OCI-LY7 (cell line): Measurements from ENCODE around the gene MRAS. TPM values are rescaled to one million over a fixed set of nuclear protein-coding genes. Genes with fewer than 3 reads are reported as not detected.
"Not testable (repeated sequence)": the region's sequence is repeated elsewhere in the genome, so short reads cannot be mapped to it uniquely, and the experiment has no call there.

ENCODE experiments used
- BruUV-seq: library from RNA; stranded (reverse); fragments of 400-500 nt; replicated peaks from 2 replicates; lab custom pipeline; 2021; lab: Mats Ljungman, UMichigan
- CTCF ChIA-PET: fragments of 300-600 bp; sonication (Branson Sonifier 250); formaldehyde crosslinking; loops from one replicate; lab custom pipeline; 2022; ENCODE audit warnings: antibody characterized with exemption; ENCODE audit not compliant: unreplicated experiment; lab: Charles Lee
- POLR2A ChIA-PET: fragments of 300-600 bp; sonication (Branson Sonifier 250); formaldehyde crosslinking; loops from one replicate; lab custom pipeline; 2022; ENCODE audit warnings: antibody characterized with exemption; lab: Charles Lee
- DNase-seq: peaks from one replicate; pipeline ENCODE4 v3.0.0-alpha.2; 2015; ENCODE audit warnings: low spot score
- H2AFZ ChIP-seq: fragments of 200-600 bp; sonication (generic), shearing (Covaris generic); 2 replicates; pipeline ENCODE4 v1.6.1; 2014; ENCODE audit warnings: mild to moderate bottlenecking, antibody characterized with exemption, low read length, moderate library complexity
- H3K27ac ChIP-seq: fragments of 200-600 bp; sonication (generic); 2 replicates; pipeline ENCODE4 v1.5.1; 2014; ENCODE audit warnings: mixed run types, low read depth, mild to moderate bottlenecking, moderate library complexity, low read length, inconsistent platforms; ENCODE audit not compliant: poor library complexity, severe bottlenecking
- H3K36me3 ChIP-seq: fragments of 200-600 bp; sonication (generic); 2 replicates; pipeline ENCODE4 v1.6.1; 2014; ENCODE audit warnings: mild to moderate bottlenecking, antibody characterized with exemption, low read length, moderate library complexity, mixed read lengths; ENCODE audit not compliant: insufficient read depth
- H3K4me1 ChIP-seq: fragments of 200-600 bp; sonication (generic); 2 replicates; pipeline ENCODE4 v1.5.1; 2014; ENCODE audit warnings: mild to moderate bottlenecking, low read length; ENCODE audit not compliant: insufficient read depth, poor library complexity, severe bottlenecking
- H3K4me2 ChIP-seq: fragments of 200-600 bp; sonication (generic); 2 replicates; pipeline ENCODE4 v1.6.1; 2014; ENCODE audit warnings: mild to moderate bottlenecking, low read length
- H3K4me3 ChIP-seq: fragments of 200-600 bp; sonication (generic); 2 replicates; pipeline ENCODE4 v1.5.1; 2014; ENCODE audit warnings: mild to moderate bottlenecking, low read depth, low read length; ENCODE audit not compliant: poor library complexity, severe bottlenecking
- H3K79me2 ChIP-seq: fragments of 200-600 bp; sonication (generic); 2 replicates; pipeline ENCODE4 v1.6.1; 2016; ENCODE audit warnings: low read depth, mild to moderate bottlenecking, low read length, moderate library complexity, mixed read lengths; ENCODE audit not compliant: insufficient read depth
- H3K9me2 ChIP-seq: fragments of 200-600 bp; sonication (generic); 2 replicates; pipeline ENCODE4 v1.6.1; 2016; ENCODE audit warnings: mild to moderate bottlenecking, low read length, mixed read lengths; ENCODE audit not compliant: insufficient read depth
- H3K9me3 ChIP-seq: fragments of 200-600 bp; sonication (generic); 2 replicates; pipeline ENCODE4 v1.6.1; 2014; ENCODE audit warnings: mild to moderate bottlenecking, mixed run types, low read length, mixed read lengths
- H4K20me1 ChIP-seq: fragments of 200-600 bp; sonication (generic); 2 replicates; pipeline ENCODE4 v1.6.1; 2014; ENCODE audit warnings: mild to moderate bottlenecking, antibody characterized with exemption, low read length, moderate library complexity, mixed read lengths; ENCODE audit not compliant: insufficient read depth
- CTCF ChIP-seq: fragments of 200-600 bp; sonication (generic); conservative IDR thresholded peaks from 2 replicates; pipeline ENCODE4 v1.5.1; 2014; ENCODE audit warnings: mild to moderate bottlenecking, antibody characterized with exemption, low read length, moderate library complexity, mixed read lengths
- EZH2phosphoT487 ChIP-seq: fragments of 200-600 bp; sonication (generic); IDR thresholded peaks from 2 replicates; pipeline ENCODE4 v1.6.1; 2018; ENCODE audit warnings: low read depth, borderline replicate concordance, mild to moderate bottlenecking, mixed run types, antibody characterized with exemption, low read length, moderate library complexity, mixed read lengths
- intact Hi-C: fragments of 100-400 bp; cut with micrococcal nuclease; formaldehyde crosslinking; loops from one replicate; pipeline ENCODE4 v1.10.0; 2022; ENCODE audit not compliant: unreplicated experiment
- total RNA-seq, 2 experiments: library from RNA; depleted of rRNA in 1 of 2; stranded (reverse); fragments of >200 nt in 1 of 2; shearing (Covaris generic) in 1 of 2; gene quantifications; 2 replicates each; pipeline ENCODE4 v1.2.3, GENCODE V29; 2014 to 2022

Gene MRAS
- total RNA-seq, 2 experiments from 2014 or later, result not detected

- no peak overlapping the region for H3K4me3 ChIP-seq
- H2AFZ ChIP-seq, result no peak overlapping the region
- H3K36me3 ChIP-seq, result no peaks in the 10 kb centered on the region
- H3K27ac ChIP-seq, result no peak overlapping the region
- H3K9me2 ChIP-seq, result no peaks in the 10 kb centered on the region
- TF ChIP-seq EZH2phosphoT487 (no peak), CTCF (no peak)
- H4K20me1 ChIP-seq, result no peaks in the 10 kb centered on the region
- intact Hi-C loops, result no loop called here
- peaks cover 17% of the 10 kb centered on the region for H3K4me1 ChIP-seq
- POLR2A ChIA-PET, result no interaction called here
- no peak overlapping the region for H3K4me2 ChIP-seq
- H3K79me2 ChIP-seq, result no peaks in the 10 kb centered on the region
- no peak for DNase-seq
- CTCF ChIA-PET, result no interaction called here
- no TSS peak for BruUV-seq
- H3K9me3 ChIP-seq, result no peaks in the 10 kb centered on the region
These were observed 26.3 kb downstream of the MRAS start for GRCh38 chr3:138374573-138375134.

GRCh38 chr3:138375447-138375846, 27.1 kb downstream of the MRAS start:
- Histone ChIP-seq H3K9me2 (no peaks in the 10 kb centered on the region), H4K20me1 (no peaks in the 10 kb centered on the region), H3K4me1 (peaks cover 17% of the 10 kb centered on the region), H3K79me2 (no peaks in the 10 kb centered on the region), H3K27ac (no peak overlapping the region), H3K4me3 (no peak overlapping the region), H3K9me3 (no peaks in the 10 kb centered on the region), H2AFZ (no peak overlapping the region), H3K36me3 (no peaks in the 10 kb centered on the region), H3K4me2 (no peak overlapping the region)
- POLR2A ChIA-PET, result no interaction called here
- CTCF ChIA-PET, result no interaction called here
- intact Hi-C loops, result no loop called here
- no peak for TF ChIP-seq CTCF
- no peak for TF ChIP-seq EZH2phosphoT487
- DNase-seq, result no peak
- no TSS peak for BruUV-seq

- H4K20me1 ChIP-seq, result no peaks in the 10 kb centered on the region
- intact Hi-C loops, result no loop called here
- H3K4me3 ChIP-seq, result no peak overlapping the region
- no peak overlapping the region for H2AFZ ChIP-seq
- no peaks in the 10 kb centered on the region for H3K36me3 ChIP-seq
- ChIA-PET CTCF (no interaction called here), POLR2A (interaction anchor here (0.5 kb wide), 1 partner anchor 37 kb away, joined by 3 read pairs; no protein-coding TSS in a partner anchor)
- peaks cover 6% of the 10 kb centered on the region for H3K4me1 ChIP-seq
- H3K79me2 ChIP-seq, result no peaks in the 10 kb centered on the region
- no peak for DNase-seq
- no peaks in the 10 kb centered on the region for H3K9me3 ChIP-seq
- H3K9me2 ChIP-seq, result no peaks in the 10 kb centered on the region
- no peak overlapping the region for H3K27ac ChIP-seq
- H3K4me2 ChIP-seq, result no peak overlapping the region
- TF ChIP-seq EZH2phosphoT487 (no peak), CTCF (no peak)
- no TSS peak for BruUV-seq
These were observed 28.3 kb downstream of the MRAS start for GRCh38 chr3:138376663-138377062.

- CTCF ChIA-PET, H3K4me3 ChIP-seq, DNase-seq, BruUV-seq, H4K20me1 ChIP-seq, H3K79me2 ChIP-seq, H3K27ac ChIP-seq, H3K36me3 ChIP-seq, H3K4me2 ChIP-seq, H3K4me1 ChIP-seq, H2AFZ ChIP-seq, intact Hi-C loops, H3K9me3 ChIP-seq, H3K9me2 ChIP-seq: not testable (repeated sequence)
- POLR2A ChIA-PET, result interaction anchor here (0.5 kb wide), 1 partner anchor 37 kb away, joined by 3 read pairs; no protein-coding TSS in a partner anchor
These were observed 28.8 kb downstream of the MRAS start for GRCh38 chr3:138377212-138377611.
